ENCODE measurements around the gene HSD17B4. TPM values are rescaled to one million over a fixed set of nuclear protein-coding genes. Genes with fewer than 3 reads are reported as not detected.

HSD17B4 gene
- total and polyA plus RNA-seq, 2 of the 13 experiments (the other 11 are each of a cell fraction or from before 2014, with no cell fraction given): 178 to 399 TPM

DNA sequence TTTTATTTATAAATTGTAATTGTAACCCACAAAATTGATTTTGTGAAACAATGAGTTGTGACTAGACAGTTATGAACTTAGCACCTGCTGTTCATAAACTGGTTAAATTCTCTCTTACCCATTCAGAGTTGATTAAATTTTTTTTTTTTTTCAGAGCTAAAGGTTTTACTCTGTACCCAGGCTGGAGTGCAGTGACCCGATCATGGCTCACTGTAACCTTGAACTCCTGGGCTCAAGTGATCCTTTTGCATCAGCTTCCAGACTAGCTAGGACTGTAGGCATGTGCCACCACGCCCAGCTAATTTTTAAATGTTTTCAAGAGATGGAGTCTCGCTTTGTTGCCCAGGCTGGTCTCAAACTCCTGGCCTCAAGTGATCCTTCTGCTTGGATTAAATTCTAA, 1.9 kb downstream of the HSD17B4 start:
- intact Hi-C loops (cut with micrococcal nuclease; ENCODE audit: unreplicated experiment): no loop called here
- Histone ChIP-seq H3K9ac (ENCODE audit: insufficient read depth, low read depth, low read length) (no peak overlapping the region), H4K20me1 (ENCODE audit: insufficient read depth, low read length) (0 out of 2 replicates have a peak, but pooled peaks cover 5% of the 10 kb centered on the region), H3K4me1 (ENCODE audit: insufficient read depth, low read length) (peaks cover 47% of the 10 kb centered on the region), H3K4me2 (ENCODE audit: low read depth, low read length) (peak overlapping the region; percentile 81), H3K9me3 (ENCODE audit: low read length) (no peaks in the 10 kb centered on the region), H3K27ac (ENCODE audit: extremely low read length, insufficient read depth, low read length) (peak overlapping the region; percentile 100), H3K36me3 (replicated peaks in 1 of 2; ENCODE audit: control insufficient read depth in 1 of 2, insufficient read depth in 2 of 2, low read length in 2 of 2) (0 out of 5 replicates have a peak, but pooled peaks cover 0 to 10% of the 10 kb centered on the region in 2 experiments), H2AFZ (ENCODE audit: low read length) (no peak overlapping the region), H3K27me3 (ENCODE audit: control insufficient read depth in 1 of 2, insufficient read depth in 2 of 2, low read length in 2 of 2) (no peaks in the 10 kb centered on the region; a peak in 1 of 5 replicates), H3K79me2 (ENCODE audit: insufficient read depth, low read length) (peaks cover 43% of the 10 kb centered on the region), H3K4me3 (replicated peaks in 1 of 3; ENCODE audit: insufficient read depth in 1 of 3, low read depth in 2 of 3, low read length in 3 of 3) (peak overlapping the region in 2 of 3 experiments; percentile 97 to 98; a peak in 3 of 6 replicates)
- in situ Hi-C loops (cut with HindIII; ENCODE audit: extremely low pct_ligation_motif_present, low pct_unique_long_range_greater_than_20kb): loop anchor here (25.0 kb wide), 1 partner anchor 283 kb away; no protein-coding TSS in a partner anchor
- ATAC-seq (no peak), DNase-seq (ENCODE audit: low spot score) (peak; percentile 34), FAIRE-seq (no peak)
- 49% methylated on average over 3 of the region's 3 CpGs for WGBS (ENCODE audit: low lambda C conversion rate)
- no TSS peak for BruUV-seq (replicated peaks)
- CTCF ChIA-PET (ENCODE audit: low intra/inter-chr PET ratio, low total read pairs): no interaction called here
- POLR2A ChIA-PET: interaction anchor here (0.7 to 2.7 kb wide), 2 partner anchors 8 to 15 kb away, joined by 3 to 25 read pairs; no protein-coding TSS in a partner anchor
- TF ChIP-seq ZNF136 (CRISPR knock-in tag; IDR thresholded peaks at IDR 0.05; ENCODE audit: low read depth) (no peak), HOXA9 (CRISPR knock-in tag; IDR thresholded peaks at IDR 0.05; ENCODE audit: borderline replicate concordance) (no peak), HNF4G (IDR thresholded peaks at IDR 0.05; ENCODE audit: borderline replicate concordance, low read depth, low read length) (0 out of 2 replicates have a peak, but pooled peaks have one; percentile 28), HNF4G (CRISPR knock-in tag; IDR thresholded peaks at IDR 0.05; ENCODE audit: borderline replicate concordance, low read depth) (no peak), HNRNPLL (IDR thresholded peaks at IDR 0.05; ENCODE audit: low read depth, low read length, poor library complexity, severe bottlenecking) (no peak), ZNF354B (CRISPR knock-in tag; IDR thresholded peaks at IDR 0.05) (no peak), ETS1 (CRISPR knock-in tag; IDR thresholded peaks at IDR 0.05) (no peak), GLI4 (CRISPR knock-in tag; IDR thresholded peaks at IDR 0.05; ENCODE audit: borderline replicate concordance) (no peak), ZNF7 (CRISPR knock-in tag; IDR thresholded peaks at IDR 0.05) (no peak), HNF4A (CRISPR knock-in tag; IDR thresholded peaks at IDR 0.05) (peak; percentile 71), RARA (CRISPR knock-in tag; IDR thresholded peaks at IDR 0.05) (peak; percentile 76), GTF2F1 (IDR thresholded peaks at IDR 0.05; ENCODE audit: low read length) (no peak), ZNF30 (CRISPR knock-in tag; IDR thresholded peaks at IDR 0.05) (no peak), ZIK1 (CRISPR knock-in tag; IDR thresholded peaks at IDR 0.05; ENCODE audit: borderline replicate concordance, low read depth) (no peak), GLMP (CRISPR knock-in tag; IDR thresholded peaks at IDR 0.05; ENCODE audit: borderline replicate concordance) (no peak), NCOA1 (CRISPR knock-in tag; IDR thresholded peaks at IDR 0.05) (no peak), ATF7 (IDR thresholded peaks at IDR 0.05) (no peak), ATF7 (CRISPR knock-in tag; IDR thresholded peaks at IDR 0.05) (no peak), ZNF788 (CRISPR knock-in tag; IDR thresholded peaks at IDR 0.05; ENCODE audit: borderline replicate concordance) (no peak)
- TF ChIP-seq, protein P1, sequence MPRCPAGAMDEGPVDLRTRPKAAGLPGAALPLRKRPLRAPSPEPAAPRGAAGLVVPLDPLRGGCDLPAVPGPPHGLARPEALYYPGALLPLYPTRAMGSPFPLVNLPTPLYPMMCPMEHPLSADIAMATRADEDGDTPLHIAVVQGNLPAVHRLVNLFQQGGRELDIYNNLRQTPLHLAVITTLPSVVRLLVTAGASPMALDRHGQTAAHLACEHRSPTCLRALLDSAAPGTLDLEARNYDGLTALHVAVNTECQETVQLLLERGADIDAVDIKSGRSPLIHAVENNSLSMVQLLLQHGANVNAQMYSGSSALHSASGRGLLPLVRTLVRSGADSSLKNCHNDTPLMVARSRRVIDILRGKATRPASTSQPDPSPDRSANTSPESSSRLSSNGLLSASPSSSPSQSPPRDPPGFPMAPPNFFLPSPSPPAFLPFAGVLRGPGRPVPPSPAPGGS (CRISPR knock-in tag; IDR thresholded peaks at IDR 0.05): no peak
- TF ChIP-seq, protein P2, sequence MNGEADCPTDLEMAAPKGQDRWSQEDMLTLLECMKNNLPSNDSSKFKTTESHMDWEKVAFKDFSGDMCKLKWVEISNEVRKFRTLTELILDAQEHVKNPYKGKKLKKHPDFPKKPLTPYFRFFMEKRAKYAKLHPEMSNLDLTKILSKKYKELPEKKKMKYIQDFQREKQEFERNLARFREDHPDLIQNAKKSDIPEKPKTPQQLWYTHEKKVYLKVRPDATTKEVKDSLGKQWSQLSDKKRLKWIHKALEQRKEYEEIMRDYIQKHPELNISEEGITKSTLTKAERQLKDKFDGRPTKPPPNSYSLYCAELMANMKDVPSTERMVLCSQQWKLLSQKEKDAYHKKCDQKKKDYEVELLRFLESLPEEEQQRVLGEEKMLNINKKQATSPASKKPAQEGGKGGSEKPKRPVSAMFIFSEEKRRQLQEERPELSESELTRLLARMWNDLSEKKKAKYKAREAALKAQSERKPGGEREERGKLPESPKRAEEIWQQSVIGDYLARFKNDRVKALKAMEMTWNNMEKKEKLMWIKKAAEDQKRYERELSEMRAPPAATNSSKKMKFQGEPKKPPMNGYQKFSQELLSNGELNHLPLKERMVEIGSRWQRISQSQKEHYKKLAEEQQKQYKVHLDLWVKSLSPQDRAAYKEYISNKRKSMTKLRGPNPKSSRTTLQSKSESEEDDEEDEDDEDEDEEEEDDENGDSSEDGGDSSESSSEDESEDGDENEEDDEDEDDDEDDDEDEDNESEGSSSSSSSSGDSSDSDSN (CRISPR knock-in tag; IDR thresholded peaks at IDR 0.05): no peak
